Measurements from ENCODE around the gene POU2F1. TPM values are rescaled to one million over a fixed set of nuclear protein-coding genes. Genes with fewer than 3 reads are reported as not detected.

Gene POU2F1
- total RNA-seq, 1 donor from 2014 or later: 68.0 TPM

- H3K9ac ChIP-seq: no peak overlapping the region
- H3K9me3 ChIP-seq (ENCODE audit: low read depth): no peaks in the 10 kb centered on the region
- no peak overlapping the region for H3K4me2 ChIP-seq
- peaks cover 11% of the 10 kb centered on the region for H3K4me1 Mint-ChIP-seq
- H3K4me3 Mint-ChIP-seq: no peak overlapping the region
- peaks cover 5% of the 10 kb centered on the region for H3F3A ChIP-seq (ENCODE audit: low read depth)
- H3K27ac Mint-ChIP-seq: no peak overlapping the region
- H3K4me1 ChIP-seq: peaks cover 55% of the 10 kb centered on the region
- no peak overlapping the region for H3K4me3 ChIP-seq
- DNase-seq (ENCODE audit: low spot score): no peak
- no peak for TF ChIP-seq EZH2phosphoT487 (IDR thresholded peaks at IDR 0.05)
- TF ChIP-seq EZH2 (IDR thresholded peaks at IDR 0.05): no peak
- no peak for TF ChIP-seq CTCF (IDR thresholded peaks at IDR 0.05)
- H3K27ac ChIP-seq: no peak overlapping the region
- no peaks in the 10 kb centered on the region for H3K27me3 ChIP-seq
- H3K36me3 Mint-ChIP-seq: peaks cover under 1% of the 10 kb centered on the region
- H4K20me1 ChIP-seq (ENCODE audit: low read depth): peaks cover 98% of the 10 kb centered on the region
- no peak overlapping the region for H2AFZ ChIP-seq (replicated peaks)
- H3K9me3 Mint-ChIP-seq: peaks cover 2% of the 10 kb centered on the region
- peaks cover 100% of the 10 kb centered on the region for H3K79me2 ChIP-seq (ENCODE audit: low read depth)
- H3K27me3 Mint-ChIP-seq (ENCODE audit: insufficient read depth, low read depth): no peaks in the 10 kb centered on the region
- no peaks in the 10 kb centered on the region for H3K36me3 ChIP-seq
Observed at GRCh38 chr1:167231873-167232450, 11.3 kb downstream of the POU2F1 start.

- H3K4me1 ChIP-seq: peaks cover 47% of the 10 kb centered on the region
- peaks cover 11% of the 10 kb centered on the region for H3K4me1 Mint-ChIP-seq
Observed at GRCh38 chr1:167232801-167233200, 12.1 kb downstream of the POU2F1 start.

GRCh38 chr1:167233373-167233772, 12.7 kb downstream of the POU2F1 start:
- Histone ChIP-seq H3K4me3 (no peak overlapping the region), H3K4me2 (no peak overlapping the region), H3K27me3 (no peaks in the 10 kb centered on the region), H3K79me2 (ENCODE audit: low read depth) (peaks cover 100% of the 10 kb centered on the region), H3F3A (ENCODE audit: low read depth) (peaks cover 5% of the 10 kb centered on the region), H3K27ac (no peak overlapping the region), H3K4me1 (peaks cover 41% of the 10 kb centered on the region), H3K9me3 (ENCODE audit: low read depth) (no peaks in the 10 kb centered on the region), H3K9ac (no peak overlapping the region), H2AFZ (replicated peaks) (no peak overlapping the region), H3K36me3 (no peaks in the 10 kb centered on the region), H4K20me1 (ENCODE audit: low read depth) (peaks cover 96% of the 10 kb centered on the region)
- Mint-ChIP-seq H3K4me1 (peaks cover 9% of the 10 kb centered on the region), H3K27ac (no peak overlapping the region), H3K4me3 (no peak overlapping the region), H3K36me3 (peaks cover 3% of the 10 kb centered on the region), H3K27me3 (ENCODE audit: insufficient read depth, low read depth) (no peaks in the 10 kb centered on the region), H3K9me3 (no peaks in the 10 kb centered on the region)
- TF ChIP-seq EZH2phosphoT487 (IDR thresholded peaks at IDR 0.05) (no peak), CTCF (IDR thresholded peaks at IDR 0.05) (no peak), EZH2 (IDR thresholded peaks at IDR 0.05) (no peak)
- DNase-seq (ENCODE audit: low spot score): no peak

More at GRCh38 chr1:167232801-167233200, 12.1 kb downstream of the POU2F1 start:
- Histone ChIP-seq H3K4me3 (no peak overlapping the region), H3K27me3 (no peaks in the 10 kb centered on the region), H3K79me2 (ENCODE audit: low read depth) (peaks cover 100% of the 10 kb centered on the region), H4K20me1 (ENCODE audit: low read depth) (peaks cover 96% of the 10 kb centered on the region), H3K27ac (no peak overlapping the region), H3F3A (ENCODE audit: low read depth) (peaks cover 5% of the 10 kb centered on the region), H3K4me2 (no peak overlapping the region), H3K36me3 (no peaks in the 10 kb centered on the region), H3K9ac (no peak overlapping the region), H2AFZ (replicated peaks) (no peak overlapping the region), H3K9me3 (ENCODE audit: low read depth) (no peaks in the 10 kb centered on the region)
- no peak for TF ChIP-seq CTCF (IDR thresholded peaks at IDR 0.05)
- H3K4me3 Mint-ChIP-seq: no peak overlapping the region
- H3K27ac Mint-ChIP-seq: no peak overlapping the region
- peaks cover 2% of the 10 kb centered on the region for H3K9me3 Mint-ChIP-seq
- no peaks in the 10 kb centered on the region for H3K27me3 Mint-ChIP-seq (ENCODE audit: insufficient read depth, low read depth)
- DNase-seq (ENCODE audit: low spot score): no peak
- H3K36me3 Mint-ChIP-seq: peaks cover 3% of the 10 kb centered on the region

Measured in neural progenitor cell (in vitro differentiated cells).